Measurements from ENCODE around the gene PKD2L2.
"Not testable (repeated sequence)": the region's sequence is repeated elsewhere in the genome, so short reads cannot be mapped to it uniquely, and the experiment has no call there.

The PKD2L2 gene

GRCh38 chr5:137888863-137889759 is at the start of gene PKD2L2:
Gene PKD2L2, plus strand, starts transcription at chr5:137889457. Its CDS starts 35 bp downstream, at chr5:137889492.
- peak; percentile 60 to 70 (median 62) for DNase-seq (ENCODE audit: low read depth in 3 of 3)

GRCh38 chr5:137842296-137842695 is 47.0 kb upstream of the PKD2L2 start:
- no peak for DNase-seq (ENCODE audit: low read depth in 3 of 3)

GRCh38 chr5:137843676-137844299 is 45.5 kb upstream of the PKD2L2 start:
- DNase-seq (ENCODE audit: low read depth in 3 of 3): no peak

- no peak for DNase-seq (ENCODE audit: low read depth in 3 of 3)
These were observed 43.8 kb upstream of the PKD2L2 start for GRCh38 chr5:137845472-137845871.

GRCh38 chr5:137847687-137848086 is 41.6 kb upstream of the PKD2L2 start:
- DNase-seq (ENCODE audit: low read depth in 3 of 3): no peak

- not testable (repeated sequence) for DNase-seq (ENCODE audit: low read depth in 3 of 3)
These were observed 36.1 kb upstream of the PKD2L2 start for GRCh38 chr5:137853165-137853564.

GRCh38 chr5:137856201-137856600 is 33.1 kb upstream of the PKD2L2 start:
- DNase-seq (ENCODE audit: low read depth in 3 of 3): no peak

GRCh38 chr5:137856916-137857862 is 32.1 kb upstream of the PKD2L2 start:
- DNase-seq (ENCODE audit: low read depth in 3 of 3): no peak

GRCh38 chr5:137858223-137858916 is 30.9 kb upstream of the PKD2L2 start:
- DNase-seq (ENCODE audit: low read depth in 3 of 3): no peak

GRCh38 chr5:137858954-137859353 is 30.3 kb upstream of the PKD2L2 start:
- DNase-seq (ENCODE audit: low read depth in 3 of 3): no peak

- DNase-seq (ENCODE audit: low read depth in 3 of 3): no peak
These were observed 27.0 kb upstream of the PKD2L2 start for GRCh38 chr5:137862251-137862650.

GRCh38 chr5:137863653-137864052 is 25.6 kb upstream of the PKD2L2 start:
- not testable (repeated sequence) for DNase-seq (ENCODE audit: low read depth in 3 of 3)

GRCh38 chr5:137866541-137867388 is 22.5 kb upstream of the PKD2L2 start:
- DNase-seq (ENCODE audit: low read depth in 3 of 3): no peak

GRCh38 chr5:137867664-137868063 is 21.6 kb upstream of the PKD2L2 start, which contains the start of gene MYOT:
Gene MYOT, plus strand, starts transcription at chr5:137867860. Its CDS starts 2,792 bp downstream, at chr5:137870652.
- no peak for DNase-seq (ENCODE audit: low read depth in 3 of 3)

GRCh38 chr5:137870647-137871339 is 18.5 kb upstream of the PKD2L2 start:
- no peak for DNase-seq (ENCODE audit: low read depth in 3 of 3)

GRCh38 chr5:137871571-137871970 is 17.7 kb upstream of the PKD2L2 start:
- DNase-seq (ENCODE audit: low read depth in 3 of 3): no peak

GRCh38 chr5:137872466-137872865 is 16.8 kb upstream of the PKD2L2 start:
- DNase-seq (ENCODE audit: low read depth in 3 of 3): no peak

GRCh38 chr5:137876101-137876500 is 13.2 kb upstream of the PKD2L2 start:
- no peak for DNase-seq (ENCODE audit: low read depth in 3 of 3)

- DNase-seq (ENCODE audit: low read depth in 3 of 3): no peak
These were observed 8.9 kb upstream of the PKD2L2 start for GRCh38 chr5:137880313-137880712.

GRCh38 chr5:137887831-137888230 is 1.4 kb upstream of the PKD2L2 start:
- DNase-seq (ENCODE audit: low read depth in 3 of 3): no peak
